K562 (cell line): Measurements from ENCODE around the gene ZNF429.

Experiments
- EGR1 ChIP-seq: fragments of 450-650 bp; conservative IDR thresholded peaks from 2 replicates; pipeline ENCODE4 v1.6.1; 2017; ENCODE audit warnings: mild to moderate bottlenecking
- POLR2AphosphoS5 ChIP-seq: IDR thresholded peaks from 2 replicates; pipeline ENCODE4 v1.6.1; 2011; ENCODE audit warnings: mild to moderate bottlenecking, low read depth, low read length, moderate library complexity; ENCODE audit not compliant: control insufficient read depth, insufficient read depth
- TGIF2 ChIP-seq: sonication (generic); formaldehyde crosslinking; IDR thresholded peaks from 2 replicates; pipeline ENCODE4 v1.8.1; 2022; ENCODE audit warnings: mild to moderate bottlenecking, missing genetic modification reagents, moderate library complexity
- U2AF1 ChIP-seq: fragments of 200-400 bp; formaldehyde crosslinking; optimal IDR thresholded peaks from 2 replicates; pipeline ENCODE3; 2017; ENCODE audit warnings: mild to moderate bottlenecking, low read depth, low read length, moderate library complexity
- ZC3H8 ChIP-seq: fragments of 450-650 bp; IDR thresholded peaks from 2 replicates; pipeline ENCODE4 v1.6.1; 2017
- TF ChIP-seq, protein P1 (sequence below), 2 experiments: fragments of 450-650 bp in 1 of 2; sonication (generic) in 1 of 2; formaldehyde crosslinking in 1 of 2; IDR thresholded peaks; 2 replicates each; pipeline versions ENCODE4 v1.7.1 to v1.9.0; 2016 to 2022; ENCODE audit warnings: inconsistent platforms in 1 of 2, mild to moderate bottlenecking in 1 of 2, missing genetic modification reagents in 1 of 2
- TF ChIP-seq, protein P2 (sequence below): sonication (generic); formaldehyde crosslinking; IDR thresholded peaks from 2 replicates; pipeline ENCODE4 v1.8.1; 2023; ENCODE audit warnings: mild to moderate bottlenecking, missing genetic modification reagents

DNA sequence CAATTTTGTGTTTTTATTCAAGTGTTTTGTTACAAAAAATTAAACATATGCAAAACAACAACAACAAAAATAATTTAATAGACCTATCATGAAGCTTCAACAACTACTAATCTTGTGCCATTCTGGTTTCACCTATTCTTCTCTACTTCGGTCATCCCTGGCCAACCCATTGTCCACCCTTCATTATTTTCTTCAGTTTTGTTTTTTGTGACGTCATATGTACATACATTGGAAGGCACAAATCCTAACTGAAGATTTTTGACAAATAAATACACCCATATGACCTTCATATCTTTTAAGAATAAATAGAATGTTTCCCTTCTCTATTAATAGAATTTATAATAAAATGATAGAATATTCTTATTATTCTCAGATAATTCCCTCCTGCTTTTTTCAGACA is 69.2 kb downstream of the ZNF429 start:
- TF ChIP-seq, protein P1, sequence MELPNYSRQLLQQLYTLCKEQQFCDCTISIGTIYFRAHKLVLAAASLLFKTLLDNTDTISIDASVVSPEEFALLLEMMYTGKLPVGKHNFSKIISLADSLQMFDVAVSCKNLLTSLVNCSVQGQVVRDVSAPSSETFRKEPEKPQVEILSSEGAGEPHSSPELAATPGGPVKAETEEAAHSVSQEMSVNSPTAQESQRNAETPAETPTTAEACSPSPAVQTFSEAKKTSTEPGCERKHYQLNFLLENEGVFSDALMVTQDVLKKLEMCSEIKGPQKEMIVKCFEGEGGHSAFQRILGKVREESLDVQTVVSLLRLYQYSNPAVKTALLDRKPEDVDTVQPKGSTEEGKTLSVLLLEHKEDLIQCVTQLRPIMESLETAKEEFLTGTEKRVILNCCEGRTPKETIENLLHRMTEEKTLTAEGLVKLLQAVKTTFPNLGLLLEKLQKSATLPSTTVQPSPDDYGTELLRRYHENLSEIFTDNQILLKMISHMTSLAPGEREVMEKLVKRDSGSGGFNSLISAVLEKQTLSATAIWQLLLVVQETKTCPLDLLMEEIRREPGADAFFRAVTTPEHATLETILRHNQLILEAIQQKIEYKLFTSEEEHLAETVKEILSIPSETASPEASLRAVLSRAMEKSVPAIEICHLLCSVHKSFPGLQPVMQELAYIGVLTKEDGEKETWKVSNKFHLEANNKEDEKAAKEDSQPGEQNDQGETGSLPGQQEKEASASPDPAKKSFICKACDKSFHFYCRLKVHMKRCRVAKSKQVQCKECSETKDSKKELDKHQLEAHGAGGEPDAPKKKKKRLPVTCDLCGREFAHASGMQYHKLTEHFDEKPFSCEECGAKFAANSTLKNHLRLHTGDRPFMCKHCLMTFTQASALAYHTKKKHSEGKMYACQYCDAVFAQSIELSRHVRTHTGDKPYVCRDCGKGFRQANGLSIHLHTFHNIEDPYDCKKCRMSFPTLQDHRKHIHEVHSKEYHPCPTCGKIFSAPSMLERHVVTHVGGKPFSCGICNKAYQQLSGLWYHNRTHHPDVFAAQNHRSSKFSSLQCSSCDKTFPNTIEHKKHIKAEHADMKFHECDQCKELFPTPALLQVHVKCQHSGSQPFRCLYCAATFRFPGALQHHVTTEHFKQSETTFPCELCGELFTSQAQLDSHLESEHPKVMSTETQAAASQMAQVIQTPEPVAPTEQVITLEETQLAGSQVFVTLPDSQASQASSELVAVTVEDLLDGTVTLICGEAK (IDR thresholded peaks at IDR 0.05), result no peak
- TF ChIP-seq, protein P1 (CRISPR knock-in tag; IDR thresholded peaks at IDR 0.05), result no peak
- no peak for TF ChIP-seq U2AF1
- TF ChIP-seq POLR2AphosphoS5, result no peak
- TF ChIP-seq TGIF2 (CRISPR knock-in tag), result no peak
- TF ChIP-seq, protein P2, sequence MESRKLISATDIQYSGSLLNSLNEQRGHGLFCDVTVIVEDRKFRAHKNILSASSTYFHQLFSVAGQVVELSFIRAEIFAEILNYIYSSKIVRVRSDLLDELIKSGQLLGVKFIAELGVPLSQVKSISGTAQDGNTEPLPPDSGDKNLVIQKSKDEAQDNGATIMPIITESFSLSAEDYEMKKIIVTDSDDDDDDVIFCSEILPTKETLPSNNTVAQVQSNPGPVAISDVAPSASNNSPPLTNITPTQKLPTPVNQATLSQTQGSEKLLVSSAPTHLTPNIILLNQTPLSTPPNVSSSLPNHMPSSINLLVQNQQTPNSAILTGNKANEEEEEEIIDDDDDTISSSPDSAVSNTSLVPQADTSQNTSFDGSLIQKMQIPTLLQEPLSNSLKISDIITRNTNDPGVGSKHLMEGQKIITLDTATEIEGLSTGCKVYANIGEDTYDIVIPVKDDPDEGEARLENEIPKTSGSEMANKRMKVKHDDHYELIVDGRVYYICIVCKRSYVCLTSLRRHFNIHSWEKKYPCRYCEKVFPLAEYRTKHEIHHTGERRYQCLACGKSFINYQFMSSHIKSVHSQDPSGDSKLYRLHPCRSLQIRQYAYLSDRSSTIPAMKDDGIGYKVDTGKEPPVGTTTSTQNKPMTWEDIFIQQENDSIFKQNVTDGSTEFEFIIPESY (CRISPR knock-in tag), result no peak
- no peak for TF ChIP-seq ZC3H8
- TF ChIP-seq EGR1, result no peak
